Coronary artery (tissue), 2 donors: ENCODE data around the gene APRT.

Source experiments
- DNase-seq: peaks from one replicate; pipeline ENCODE4 v3.0.0-alpha.2; 2017; ENCODE audit warnings: low spot score
- H3K27ac ChIP-seq, 2 donors: fragments of 200-600 bp; sonication (generic); one replicate each; pipeline ENCODE4 v1.5.1; 2016 to 2019
- H3K4me3 ChIP-seq: fragments of 200-600 bp; sonication (generic); 2 replicates; pipeline ENCODE4 v1.5.1; 2016; ENCODE audit warnings: mild to moderate bottlenecking, moderate library complexity
- CTCF ChIP-seq: fragments of 200-600 bp; sonication (generic); IDR thresholded peaks from one replicate; pipeline ENCODE4 v1.5.1; 2019; ENCODE audit warnings: antibody characterized with exemption

Gene APRT

GRCh38 chr16:88856122-88856827 is 44.5 kb upstream of the APRT start:
- H3K4me3 ChIP-seq: peak overlapping the region; percentile 95
- no peak for TF ChIP-seq CTCF
- DNase-seq: no peak
- H3K27ac ChIP-seq: peak overlapping the region; percentile 78 to 90

- no peak for TF ChIP-seq CTCF
- Histone ChIP-seq H3K27ac (peak overlapping the region; percentile 78 to 90), H3K4me3 (peak overlapping the region; percentile 95)
- no peak for DNase-seq
Measured at GRCh38 chr16:88855736-88856121, 44.0 kb upstream of the APRT start.

GRCh38 chr16:88855176-88855575 is 43.4 kb upstream of the APRT start:
- TF ChIP-seq CTCF: no peak
- no peak overlapping the region for H3K27ac ChIP-seq
- no peak overlapping the region for H3K4me3 ChIP-seq
- no peak for DNase-seq

- Histone ChIP-seq H3K4me3 (no peak overlapping the region), H3K27ac (no peak overlapping the region)
- TF ChIP-seq CTCF: no peak
- DNase-seq: no peak
Measured at GRCh38 chr16:88854306-88855111, 42.8 kb upstream of the APRT start.

GRCh38 chr16:88853325-88853941 is 41.7 kb upstream of the APRT start:
- DNase-seq: no peak
- H3K27ac ChIP-seq: no peak overlapping the region

GRCh38 chr16:88851616-88852015 is 39.9 kb upstream of the APRT start:
- H3K27ac ChIP-seq: no peak overlapping the region
- TF ChIP-seq CTCF: no peak
- no peak for DNase-seq

More at GRCh38 chr16:88853325-88853941, 41.7 kb upstream of the APRT start:
- TF ChIP-seq CTCF: no peak
- H3K4me3 ChIP-seq: no peak overlapping the region

More at GRCh38 chr16:88851616-88852015, 39.9 kb upstream of the APRT start:
- no peak overlapping the region for H3K4me3 ChIP-seq
